WTC11 (cell line): Measurements from ENCODE around the gene FCHSD2. TPM values are rescaled to one million over a fixed set of nuclear protein-coding genes. Genes with fewer than 3 reads are reported as not detected.

ENCODE experiments used
- ATAC-seq: fragments of 200-7000 bp; cut with Tn5 transposase; 2 replicates; pipeline ENCODE4 v1.10.0; 2021; ENCODE audit warnings: mild to moderate bottlenecking, moderate library complexity
- CTCF ChIA-PET: fragments of 300-600 bp; sonication (Branson Sonifier 250); formaldehyde crosslinking; loops from one replicate; lab custom pipeline; 2021; ENCODE audit warnings: antibody characterized with exemption; lab: Charles Lee
- POLR2A ChIA-PET: fragments of 350-600 bp; sonication (Branson Sonifier 250); formaldehyde crosslinking; loops from one replicate; lab custom pipeline; 2021; ENCODE audit warnings: antibody characterized with exemption; lab: Charles Lee
- DNase-seq: peaks from one replicate; pipeline ENCODE4 v3.0.0; 2021; ENCODE audit warnings: low spot score
- H3K27ac Mint-ChIP-seq: 2 replicates; pipeline ENCODE4 v1.8.0; 2021; ENCODE audit warnings: mixed read lengths
- H3K27me3 Mint-ChIP-seq: 2 replicates; pipeline ENCODE4 v1.8.0; 2021; ENCODE audit warnings: low read depth, mild to moderate bottlenecking, moderate library complexity, mixed read lengths
- H3K36me3 Mint-ChIP-seq: 2 replicates; pipeline ENCODE4 v1.8.0; 2021; ENCODE audit warnings: mixed read lengths
- H3K4me1 Mint-ChIP-seq: 2 replicates; pipeline ENCODE4 v1.8.0; 2022; ENCODE audit warnings: mixed read lengths
- H3K4me3 Mint-ChIP-seq: 2 replicates; pipeline ENCODE4 v1.8.0; 2021; ENCODE audit warnings: mild to moderate bottlenecking, moderate library complexity, mixed read lengths
- H3K9me3 Mint-ChIP-seq: 2 replicates; pipeline ENCODE4 v1.8.0; 2021; ENCODE audit warnings: mixed read lengths
- ATF2 ChIP-seq: sonication (generic); formaldehyde crosslinking; IDR thresholded peaks from 2 replicates; pipeline ENCODE4 v1.8.1; 2022; ENCODE audit warnings: low read depth, missing genetic modification reagents, borderline replicate concordance
- CBFB ChIP-seq: sonication (generic); formaldehyde crosslinking; IDR thresholded peaks from 2 replicates; pipeline ENCODE4 v1.8.1; 2022; ENCODE audit warnings: mild to moderate bottlenecking, low read depth, missing genetic modification reagents
- ETV6 ChIP-seq: sonication (generic); formaldehyde crosslinking; IDR thresholded peaks from 2 replicates; pipeline ENCODE4 v1.8.1; 2022; ENCODE audit warnings: mild to moderate bottlenecking, missing genetic modification reagents
- FOXK1 ChIP-seq: sonication (generic); formaldehyde crosslinking; IDR thresholded peaks from 2 replicates; pipeline ENCODE4 v1.8.0; 2022; ENCODE audit warnings: mild to moderate bottlenecking, moderate library complexity, missing genetic modification reagents
- GRHL2 ChIP-seq: fragments of 250-450 bp; sonication (Bioruptor Pico); IDR thresholded peaks from 2 replicates; pipeline ENCODE4 v1.8.0; 2022; ENCODE audit warnings: mild to moderate bottlenecking, moderate library complexity; ENCODE audit not compliant: insufficient replicate concordance, severe bottlenecking
- KAT7 ChIP-seq: sonication (generic); formaldehyde crosslinking; IDR thresholded peaks from 2 replicates; pipeline ENCODE4 v1.8.1; 2023; ENCODE audit warnings: missing genetic modification reagents, mild to moderate bottlenecking, borderline replicate concordance
- NFATC4 ChIP-seq: fragments of 250-450 bp; sonication (Bioruptor Pico); IDR thresholded peaks from 2 replicates; pipeline ENCODE4 v1.9.0; 2021; ENCODE audit warnings: mild to moderate bottlenecking
- NFYB ChIP-seq: sonication (generic); formaldehyde crosslinking; conservative IDR thresholded peaks from 2 replicates; pipeline ENCODE4 v1.8.0; 2022; ENCODE audit warnings: low read depth, missing genetic modification reagents
- NR3C1 ChIP-seq: sonication (generic); formaldehyde crosslinking; conservative IDR thresholded peaks from 2 replicates; pipeline ENCODE4 v1.8.1; 2023; ENCODE audit warnings: low read depth, mild to moderate bottlenecking, missing genetic modification reagents
- PRDM15 ChIP-seq: sonication (generic); formaldehyde crosslinking; IDR thresholded peaks from 2 replicates; pipeline ENCODE4 v1.8.0; 2022; ENCODE audit warnings: missing genetic modification reagents
- RORB ChIP-seq: fragments of 250-450 bp; sonication (Bioruptor Pico); IDR thresholded peaks from 2 replicates; pipeline ENCODE4 v1.9.0; 2021; ENCODE audit warnings: mild to moderate bottlenecking
- TEAD1 ChIP-seq: sonication (generic); formaldehyde crosslinking; IDR thresholded peaks from 2 replicates; pipeline ENCODE4 v1.8.0; 2022; ENCODE audit warnings: mild to moderate bottlenecking, missing genetic modification reagents
- TEAD4 ChIP-seq: sonication (generic); formaldehyde crosslinking; IDR thresholded peaks from 2 replicates; pipeline ENCODE4 v1.8.0; 2022; ENCODE audit warnings: mild to moderate bottlenecking, missing genetic modification reagents
- TP53 ChIP-seq: sonication (generic); formaldehyde crosslinking; IDR thresholded peaks from 2 replicates; pipeline ENCODE4 v1.8.1; 2023; ENCODE audit warnings: mild to moderate bottlenecking, missing genetic modification reagents
- ZNF263 ChIP-seq: sonication (generic); formaldehyde crosslinking; IDR thresholded peaks from 2 replicates; pipeline ENCODE4 v1.8.1; 2022; ENCODE audit warnings: low read depth, mild to moderate bottlenecking, moderate library complexity, missing genetic modification reagents
- ZNF425 ChIP-seq: fragments of 250-450 bp; sonication (Bioruptor Pico); conservative IDR thresholded peaks from 2 replicates; pipeline ENCODE4 v1.9.0; 2021; ENCODE audit warnings: mild to moderate bottlenecking
- ZNF532 ChIP-seq: fragments of 250-450 bp; sonication (Bioruptor Pico); IDR thresholded peaks from 2 replicates; pipeline ENCODE4 v1.9.0; 2021; ENCODE audit warnings: mild to moderate bottlenecking, borderline replicate concordance
- ZNF671 ChIP-seq: fragments of 250-450 bp; sonication (Bioruptor Pico); IDR thresholded peaks from 2 replicates; pipeline ENCODE4 v1.8.0; 2021; ENCODE audit warnings: mild to moderate bottlenecking
- total RNA-seq: library from RNA; stranded (reverse); gene quantifications from 3 replicates; pipeline ENCODE4 v1.2.3, GENCODE V29; 2021

The FCHSD2 gene
- total RNA-seq, 1 experiment from 2014 or later = 10.1 TPM

GRCh38 chr11:72943664-72944063, 198.5 kb downstream of the FCHSD2 start:
- Mint-ChIP-seq H3K4me1 (no peaks in the 10 kb centered on the region), H3K4me3 (no peak overlapping the region), H3K27ac (no peak overlapping the region), H3K9me3 (peaks cover 3% of the 10 kb centered on the region; the same call in 1 of the 2 replicates), H3K27me3 (no peaks in the 10 kb centered on the region), H3K36me3 (no peaks in the 10 kb centered on the region)
- ChIA-PET POLR2A (no interaction called here), CTCF (no interaction called here)
- ATAC-seq (no peak), DNase-seq (no peak)
- TF ChIP-seq ZNF263 (CRISPR knock-in tag) (no peak), RORB (CRISPR knock-in tag) (no peak), ETV6 (no peak), ZNF532 (CRISPR knock-in tag) (no peak), PRDM15 (CRISPR knock-in tag) (no peak), NFATC4 (CRISPR knock-in tag) (no peak), TEAD4 (CRISPR knock-in tag) (no peak), GRHL2 (CRISPR knock-in tag) (no peak), KAT7 (CRISPR knock-in tag) (no peak), FOXK1 (CRISPR knock-in tag) (no peak), ZNF425 (CRISPR knock-in tag) (no peak), TEAD1 (CRISPR knock-in tag) (no peak), ZNF671 (CRISPR knock-in tag) (no peak), NR3C1 (CRISPR knock-in tag) (no peak), NFYB (no peak), ATF2 (CRISPR knock-in tag) (no peak), CBFB (CRISPR knock-in tag) (no peak), TP53 (no peak)
